Measurements from ENCODE around the gene PNRC1. TPM values are rescaled to one million over a fixed set of nuclear protein-coding genes. Genes with fewer than 3 reads are reported as not detected.

The PNRC1 gene
- total and polyA plus RNA-seq, 2 of the 4 experiments (the other 2 are of a cell fraction): 6.5 to 8.1 TPM

DNA sequence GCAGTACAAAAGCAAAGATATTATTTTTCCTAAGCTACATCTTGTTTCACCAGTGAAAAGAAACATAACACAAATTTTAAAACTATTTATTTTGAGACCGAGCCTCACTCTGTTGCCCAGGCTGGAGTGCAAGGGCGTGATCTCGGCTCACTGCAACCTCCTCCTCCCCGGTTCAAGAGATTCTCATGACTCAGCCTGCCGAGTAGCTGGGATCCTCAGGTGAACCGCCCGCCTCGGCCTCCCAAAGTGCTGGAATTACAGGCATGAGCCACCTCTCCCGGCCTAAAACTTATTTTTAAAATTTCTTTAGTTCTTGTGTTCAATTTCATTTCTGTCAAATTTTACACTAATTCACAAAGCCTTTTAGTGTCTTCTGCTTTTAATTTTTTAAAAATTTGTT, 31.4 kb downstream of the PNRC1 start:
- ChIA-PET CTCF (no interaction called here), POLR2A (ENCODE audit: unreplicated experiment) (no interaction called here)
- no peak overlapping the region for H3K23ac ChIP-seq (ENCODE audit: low read depth, low read length)
- ATAC-seq (ENCODE audit: low read depth) (no peak), DNase-seq (no peak)
- TF ChIP-seq, protein P1, sequence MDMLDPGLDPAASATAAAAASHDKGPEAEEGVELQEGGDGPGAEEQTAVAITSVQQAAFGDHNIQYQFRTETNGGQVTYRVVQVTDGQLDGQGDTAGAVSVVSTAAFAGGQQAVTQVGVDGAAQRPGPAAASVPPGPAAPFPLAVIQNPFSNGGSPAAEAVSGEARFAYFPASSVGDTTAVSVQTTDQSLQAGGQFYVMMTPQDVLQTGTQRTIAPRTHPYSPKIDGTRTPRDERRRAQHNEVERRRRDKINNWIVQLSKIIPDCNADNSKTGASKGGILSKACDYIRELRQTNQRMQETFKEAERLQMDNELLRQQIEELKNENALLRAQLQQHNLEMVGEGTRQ (IDR thresholded peaks at IDR 0.05; ENCODE audit: low read depth, low read length): no peak
- no peaks in the 10 kb centered on the region for H3K4me1 ChIP-seq (ENCODE audit: control insufficient read depth, insufficient read depth, low read length)
- no peak overlapping the region for H2AFZ ChIP-seq (replicated peaks; ENCODE audit: low read length, poor library complexity)
- H2AK5ac ChIP-seq (ENCODE audit: low read depth, low read length): no peak overlapping the region
- no peaks in the 10 kb centered on the region for H3K9me3 ChIP-seq (ENCODE audit: control insufficient read depth, insufficient read depth, low read length)
- no peak overlapping the region for H3K14ac ChIP-seq (replicated peaks; ENCODE audit: low read depth, low read length)
- no peak overlapping the region for H4K91ac ChIP-seq (ENCODE audit: insufficient read depth, low read depth, low read length)
- H3K18ac ChIP-seq (ENCODE audit: low read depth, low read length): no peak overlapping the region
- H4K20me1 ChIP-seq (ENCODE audit: insufficient read depth, low read length): no peaks in the 10 kb centered on the region
- no peaks in the 10 kb centered on the region for H3K36me3 ChIP-seq (ENCODE audit: control insufficient read depth, insufficient read depth, low read length)
- H3K27me3 ChIP-seq (ENCODE audit: control insufficient read depth, insufficient read depth, low read length): no peaks in the 10 kb centered on the region; the same call in 1 of the 2 replicates
- no peak overlapping the region for H4K8ac ChIP-seq (ENCODE audit: low read depth in 2 of 2, low read length in 2 of 2)
- no peak overlapping the region for H3K4ac ChIP-seq (ENCODE audit: low read depth, low read length)
- no peak overlapping the region for H2BK20ac ChIP-seq (ENCODE audit: low read depth, low read length)
- no peak overlapping the region for H2BK5ac ChIP-seq (ENCODE audit: low read depth, low read length, poor library complexity, severe bottlenecking)
- H3K9ac ChIP-seq (ENCODE audit: low read depth, low read length): no peak overlapping the region
- H3K9me1 ChIP-seq (ENCODE audit: insufficient read depth, low read length): no peaks in the 10 kb centered on the region
- H2BK120ac ChIP-seq (ENCODE audit: low read depth, low read length): no peak overlapping the region
- intact Hi-C loops (cut with micrococcal nuclease): no loop called here
- no peak overlapping the region for H3K56ac ChIP-seq (ENCODE audit: extremely low read depth, insufficient read depth, low read length)
- H3K79me1 ChIP-seq (ENCODE audit: low read depth in 1 of 2, low read length in 2 of 2): no peaks in the 10 kb centered on the region
- H3K4me3 ChIP-seq (ENCODE audit: insufficient read depth, low read depth, low read length): no peak overlapping the region
- no peak overlapping the region for H4K5ac ChIP-seq (ENCODE audit: low read depth, low read length)
- no peak overlapping the region for H2BK15ac ChIP-seq (ENCODE audit: low read depth, low read length)
- dilution Hi-C loops (cut with HindIII; ENCODE audit: low sequenced_read_pairs, unreplicated experiment): no loop called here
- in situ Hi-C loops (cut with MboI; ENCODE audit: low sequenced_read_pairs): no loop called here
- H2AK9ac ChIP-seq (replicated peaks; ENCODE audit: low read depth, low read length, poor library complexity): no peak overlapping the region
- BruUV-seq (replicated peaks): no TSS peak
- no peak overlapping the region for H3K27ac ChIP-seq (ENCODE audit: insufficient read depth, low read length)
- H3K4me2 ChIP-seq (ENCODE audit: low read depth, low read length): no peak overlapping the region
- no CpG with 5 or more reads among the region's 9 CpGs for WGBS, 2 experiments (ENCODE audit: extremely low coverage in 2 of 2, insufficient read length in 1 of 2)

Measured in IMR-90 (cell line).